ENCODE results near the gene NRAP. TPM values are rescaled to one million over a fixed set of nuclear protein-coding genes. Genes with fewer than 3 reads are reported as not detected.

NRAP gene
- total and polyA plus RNA-seq, 2 experiments from 2014 or later, result not detected

DNA sequence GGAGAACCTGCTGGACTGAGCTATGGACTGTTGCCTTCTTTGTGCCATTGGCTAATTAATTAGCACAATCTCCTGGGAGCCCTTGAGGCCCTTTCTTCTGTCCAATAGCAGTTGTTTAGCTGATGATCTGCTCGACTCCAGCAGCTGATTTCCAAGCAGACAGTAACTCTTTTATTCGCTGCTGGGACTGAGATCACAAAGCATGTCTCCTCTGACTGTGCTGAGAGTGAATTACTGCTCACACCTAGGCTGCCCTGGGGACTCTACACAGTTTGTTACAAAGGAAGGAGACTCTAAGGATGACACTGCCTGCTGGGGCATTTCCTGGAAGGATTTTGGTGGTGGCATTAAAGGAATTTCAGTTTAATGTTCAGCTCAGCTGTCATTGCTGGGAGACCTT, 47.3 kb upstream of the NRAP start:
- Histone ChIP-seq H3K27me3 (ENCODE audit: insufficient read depth) (no peaks in the 10 kb centered on the region), H3F3A (replicated peaks; ENCODE audit: low read depth) (no peaks in the 10 kb centered on the region), H3K27ac (ENCODE audit: low read depth) (no peak overlapping the region), H3K4me1 (ENCODE audit: insufficient read depth) (peaks cover 35% of the 10 kb centered on the region), H3K36me3 (ENCODE audit: insufficient read depth) (no peaks in the 10 kb centered on the region), H4K20me1 (replicated peaks; ENCODE audit: insufficient read depth) (no peaks in the 10 kb centered on the region), H3K79me2 (replicated peaks; ENCODE audit: insufficient read depth) (no peaks in the 10 kb centered on the region), H3K4me3 (no peak overlapping the region), H2AFZ (no peak overlapping the region), H3K9me2 (ENCODE audit: insufficient read depth) (no peaks in the 10 kb centered on the region), H3K4me2 (peak overlapping the region; percentile 19; the same call in 1 of the 2 replicates)
- H3K27me3 Mint-ChIP-seq (ENCODE audit: insufficient read depth, low read depth, poor library complexity), result peaks cover 4% of the 10 kb centered on the region
- no peaks in the 10 kb centered on the region; the same call in 2 of the 3 replicates for H3K9me3 Mint-ChIP-seq
- H3K27ac Mint-ChIP-seq, result no peak overlapping the region
- H3K36me3 Mint-ChIP-seq (ENCODE audit: low read depth), result peaks cover 3% of the 10 kb centered on the region; the same call in 1 of the 3 replicates
- no peak for DNase-seq (ENCODE audit: low spot score)
- H3K4me3 Mint-ChIP-seq, result no peak overlapping the region
- peaks cover 61% of the 10 kb centered on the region for H3K4me1 Mint-ChIP-seq
- ATAC-seq, result no peak; the same call in 2 of the 3 replicates
- no peak for TF ChIP-seq EZH2phosphoT487 (IDR thresholded peaks at IDR 0.05; ENCODE audit: unreplicated experiment)
- no peak for TF ChIP-seq EZH2 (IDR thresholded peaks at IDR 0.05; ENCODE audit: low read depth, unreplicated experiment)
- TF ChIP-seq, protein P1, sequence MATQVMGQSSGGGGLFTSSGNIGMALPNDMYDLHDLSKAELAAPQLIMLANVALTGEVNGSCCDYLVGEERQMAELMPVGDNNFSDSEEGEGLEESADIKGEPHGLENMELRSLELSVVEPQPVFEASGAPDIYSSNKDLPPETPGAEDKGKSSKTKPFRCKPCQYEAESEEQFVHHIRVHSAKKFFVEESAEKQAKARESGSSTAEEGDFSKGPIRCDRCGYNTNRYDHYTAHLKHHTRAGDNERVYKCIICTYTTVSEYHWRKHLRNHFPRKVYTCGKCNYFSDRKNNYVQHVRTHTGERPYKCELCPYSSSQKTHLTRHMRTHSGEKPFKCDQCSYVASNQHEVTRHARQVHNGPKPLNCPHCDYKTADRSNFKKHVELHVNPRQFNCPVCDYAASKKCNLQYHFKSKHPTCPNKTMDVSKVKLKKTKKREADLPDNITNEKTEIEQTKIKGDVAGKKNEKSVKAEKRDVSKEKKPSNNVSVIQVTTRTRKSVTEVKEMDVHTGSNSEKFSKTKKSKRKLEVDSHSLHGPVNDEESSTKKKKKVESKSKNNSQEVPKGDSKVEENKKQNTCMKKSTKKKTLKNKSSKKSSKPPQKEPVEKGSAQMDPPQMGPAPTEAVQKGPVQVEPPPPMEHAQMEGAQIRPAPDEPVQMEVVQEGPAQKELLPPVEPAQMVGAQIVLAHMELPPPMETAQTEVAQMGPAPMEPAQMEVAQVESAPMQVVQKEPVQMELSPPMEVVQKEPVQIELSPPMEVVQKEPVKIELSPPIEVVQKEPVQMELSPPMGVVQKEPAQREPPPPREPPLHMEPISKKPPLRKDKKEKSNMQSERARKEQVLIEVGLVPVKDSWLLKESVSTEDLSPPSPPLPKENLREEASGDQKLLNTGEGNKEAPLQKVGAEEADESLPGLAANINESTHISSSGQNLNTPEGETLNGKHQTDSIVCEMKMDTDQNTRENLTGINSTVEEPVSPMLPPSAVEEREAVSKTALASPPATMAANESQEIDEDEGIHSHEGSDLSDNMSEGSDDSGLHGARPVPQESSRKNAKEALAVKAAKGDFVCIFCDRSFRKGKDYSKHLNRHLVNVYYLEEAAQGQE (IDR thresholded peaks at IDR 0.05; ENCODE audit: unreplicated experiment), result no peak
- no peak for TF ChIP-seq NANOG (IDR thresholded peaks at IDR 0.05; ENCODE audit: borderline replicate concordance)
- no peak for TF ChIP-seq ZNF114 (CRISPR knock-in tag; IDR thresholded peaks at IDR 0.05)
- TF ChIP-seq, protein P2, sequence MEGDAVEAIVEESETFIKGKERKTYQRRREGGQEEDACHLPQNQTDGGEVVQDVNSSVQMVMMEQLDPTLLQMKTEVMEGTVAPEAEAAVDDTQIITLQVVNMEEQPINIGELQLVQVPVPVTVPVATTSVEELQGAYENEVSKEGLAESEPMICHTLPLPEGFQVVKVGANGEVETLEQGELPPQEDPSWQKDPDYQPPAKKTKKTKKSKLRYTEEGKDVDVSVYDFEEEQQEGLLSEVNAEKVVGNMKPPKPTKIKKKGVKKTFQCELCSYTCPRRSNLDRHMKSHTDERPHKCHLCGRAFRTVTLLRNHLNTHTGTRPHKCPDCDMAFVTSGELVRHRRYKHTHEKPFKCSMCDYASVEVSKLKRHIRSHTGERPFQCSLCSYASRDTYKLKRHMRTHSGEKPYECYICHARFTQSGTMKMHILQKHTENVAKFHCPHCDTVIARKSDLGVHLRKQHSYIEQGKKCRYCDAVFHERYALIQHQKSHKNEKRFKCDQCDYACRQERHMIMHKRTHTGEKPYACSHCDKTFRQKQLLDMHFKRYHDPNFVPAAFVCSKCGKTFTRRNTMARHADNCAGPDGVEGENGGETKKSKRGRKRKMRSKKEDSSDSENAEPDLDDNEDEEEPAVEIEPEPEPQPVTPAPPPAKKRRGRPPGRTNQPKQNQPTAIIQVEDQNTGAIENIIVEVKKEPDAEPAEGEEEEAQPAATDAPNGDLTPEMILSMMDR (conservative IDR thresholded peaks at IDR 0.05; ENCODE audit: low read depth in 2 of 2), result no peak
- no peak for TF ChIP-seq STAT1 (IDR thresholded peaks at IDR 0.05; ENCODE audit: unreplicated experiment)
- TF ChIP-seq, protein P3, sequence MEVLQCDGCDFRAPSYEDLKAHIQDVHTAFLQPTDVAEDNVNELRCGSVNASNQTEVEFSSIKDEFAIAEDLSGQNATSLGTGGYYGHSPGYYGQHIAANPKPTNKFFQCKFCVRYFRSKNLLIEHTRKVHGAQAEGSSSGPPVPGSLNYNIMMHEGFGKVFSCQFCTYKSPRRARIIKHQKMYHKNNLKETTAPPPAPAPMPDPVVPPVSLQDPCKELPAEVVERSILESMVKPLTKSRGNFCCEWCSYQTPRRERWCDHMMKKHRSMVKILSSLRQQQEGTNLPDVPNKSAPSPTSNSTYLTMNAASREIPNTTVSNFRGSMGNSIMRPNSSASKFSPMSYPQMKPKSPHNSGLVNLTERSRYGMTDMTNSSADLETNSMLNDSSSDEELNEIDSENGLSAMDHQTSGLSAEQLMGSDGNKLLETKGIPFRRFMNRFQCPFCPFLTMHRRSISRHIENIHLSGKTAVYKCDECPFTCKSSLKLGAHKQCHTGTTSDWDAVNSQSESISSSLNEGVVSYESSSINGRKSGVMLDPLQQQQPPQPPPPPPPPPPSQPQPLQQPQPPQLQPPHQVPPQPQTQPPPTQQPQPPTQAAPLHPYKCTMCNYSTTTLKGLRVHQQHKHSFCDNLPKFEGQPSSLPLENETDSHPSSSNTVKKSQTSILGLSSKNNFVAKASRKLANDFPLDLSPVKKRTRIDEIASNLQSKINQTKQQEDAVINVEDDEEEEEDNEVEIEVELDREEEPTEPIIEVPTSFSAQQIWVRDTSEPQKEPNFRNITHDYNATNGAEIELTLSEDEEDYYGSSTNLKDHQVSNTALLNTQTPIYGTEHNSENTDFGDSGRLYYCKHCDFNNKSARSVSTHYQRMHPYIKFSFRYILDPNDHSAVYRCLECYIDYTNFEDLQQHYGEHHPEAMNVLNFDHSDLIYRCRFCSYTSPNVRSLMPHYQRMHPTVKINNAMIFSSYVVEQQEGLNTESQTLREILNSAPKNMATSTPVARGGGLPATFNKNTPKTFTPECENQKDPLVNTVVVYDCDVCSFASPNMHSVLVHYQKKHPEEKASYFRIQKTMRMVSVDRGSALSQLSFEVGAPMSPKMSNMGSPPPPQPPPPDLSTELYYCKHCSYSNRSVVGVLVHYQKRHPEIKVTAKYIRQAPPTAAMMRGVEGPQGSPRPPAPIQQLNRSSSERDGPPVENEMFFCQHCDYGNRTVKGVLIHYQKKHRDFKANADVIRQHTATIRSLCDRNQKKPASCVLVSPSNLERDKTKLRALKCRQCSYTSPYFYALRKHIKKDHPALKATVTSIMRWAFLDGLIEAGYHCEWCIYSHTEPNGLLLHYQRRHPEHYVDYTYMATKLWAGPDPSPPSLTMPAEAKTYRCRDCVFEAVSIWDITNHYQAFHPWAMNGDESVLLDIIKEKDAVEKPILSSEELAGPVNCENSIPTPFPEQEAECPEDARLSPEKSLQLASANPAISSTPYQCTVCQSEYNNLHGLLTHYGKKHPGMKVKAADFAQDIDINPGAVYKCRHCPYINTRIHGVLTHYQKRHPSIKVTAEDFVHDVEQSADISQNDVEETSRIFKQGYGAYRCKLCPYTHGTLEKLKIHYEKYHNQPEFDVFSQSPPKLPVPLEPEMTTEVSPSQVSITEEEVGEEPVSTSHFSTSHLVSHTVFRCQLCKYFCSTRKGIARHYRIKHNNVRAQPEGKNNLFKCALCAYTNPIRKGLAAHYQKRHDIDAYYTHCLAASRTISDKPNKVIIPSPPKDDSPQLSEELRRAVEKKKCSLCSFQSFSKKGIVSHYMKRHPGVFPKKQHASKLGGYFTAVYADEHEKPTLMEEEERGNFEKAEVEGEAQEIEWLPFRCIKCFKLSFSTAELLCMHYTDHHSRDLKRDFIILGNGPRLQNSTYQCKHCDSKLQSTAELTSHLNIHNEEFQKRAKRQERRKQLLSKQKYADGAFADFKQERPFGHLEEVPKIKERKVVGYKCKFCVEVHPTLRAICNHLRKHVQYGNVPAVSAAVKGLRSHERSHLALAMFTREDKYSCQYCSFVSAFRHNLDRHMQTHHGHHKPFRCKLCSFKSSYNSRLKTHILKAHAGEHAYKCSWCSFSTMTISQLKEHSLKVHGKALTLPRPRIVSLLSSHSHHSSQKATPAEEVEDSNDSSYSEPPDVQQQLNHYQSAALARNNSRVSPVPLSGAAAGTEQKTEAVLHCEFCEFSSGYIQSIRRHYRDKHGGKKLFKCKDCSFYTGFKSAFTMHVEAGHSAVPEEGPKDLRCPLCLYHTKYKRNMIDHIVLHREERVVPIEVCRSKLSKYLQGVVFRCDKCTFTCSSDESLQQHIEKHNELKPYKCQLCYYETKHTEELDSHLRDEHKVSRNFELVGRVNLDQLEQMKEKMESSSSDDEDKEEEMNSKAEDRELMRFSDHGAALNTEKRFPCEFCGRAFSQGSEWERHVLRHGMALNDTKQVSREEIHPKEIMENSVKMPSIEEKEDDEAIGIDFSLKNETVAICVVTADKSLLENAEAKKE (CRISPR knock-in tag; IDR thresholded peaks at IDR 0.05), result no peak
- TF ChIP-seq CREB1 (CRISPR knock-in tag; IDR thresholded peaks at IDR 0.05; ENCODE audit: low read depth), result no peak
- TF ChIP-seq, protein P4, sequence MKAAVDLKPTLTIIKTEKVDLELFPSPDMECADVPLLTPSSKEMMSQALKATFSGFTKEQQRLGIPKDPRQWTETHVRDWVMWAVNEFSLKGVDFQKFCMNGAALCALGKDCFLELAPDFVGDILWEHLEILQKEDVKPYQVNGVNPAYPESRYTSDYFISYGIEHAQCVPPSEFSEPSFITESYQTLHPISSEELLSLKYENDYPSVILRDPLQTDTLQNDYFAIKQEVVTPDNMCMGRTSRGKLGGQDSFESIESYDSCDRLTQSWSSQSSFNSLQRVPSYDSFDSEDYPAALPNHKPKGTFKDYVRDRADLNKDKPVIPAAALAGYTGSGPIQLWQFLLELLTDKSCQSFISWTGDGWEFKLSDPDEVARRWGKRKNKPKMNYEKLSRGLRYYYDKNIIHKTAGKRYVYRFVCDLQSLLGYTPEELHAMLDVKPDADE (IDR thresholded peaks at IDR 0.05), result no peak

Data from GM23338 (cell line).